Eye (tissue), 1 donor: Measurements from ENCODE around the gene TCTA.
A peak's percentile ranks its signal among the peaks of the same experiment; 100 is the strongest.

ENCODE experiments used
- DNase-seq: peaks from one replicate; pipeline ENCODE4 v3.0.0-alpha.2; 2015

The TCTA gene

GRCh38 chr3:49410846-49411534, 1.2 kb upstream of the TCTA start:
- DNase-seq: peak; percentile 64

- DNase-seq: no peak
Measured at GRCh38 chr3:49411535-49411967, 672 bp upstream of the TCTA start.

- no peak for DNase-seq
Measured at GRCh38 chr3:49412632-49413337, 562 bp downstream of the TCTA start.

- DNase-seq: no peak
Measured at GRCh38 chr3:49413338-49413734, 1.1 kb downstream of the TCTA start.

- DNase-seq: no peak
Measured at GRCh38 chr3:49414753-49415152, 2.5 kb downstream of the TCTA start.

GRCh38 chr3:49415931-49416601, 3.8 kb downstream of the TCTA start:
- no peak for DNase-seq

GRCh38 chr3:49416867-49417266, 4.6 kb downstream of the TCTA start:
- no peak for DNase-seq

GRCh38 chr3:49417516-49418120, 5.4 kb downstream of the TCTA start:
- no peak for DNase-seq

- DNase-seq: no peak
Measured at GRCh38 chr3:49421890-49422378, 9.7 kb downstream of the TCTA start.

- DNase-seq: peak; percentile 83
Measured at GRCh38 chr3:49422379-49423248, 10.4 kb downstream of the TCTA start, which contains the start of gene AMT. Gene AMT (minus strand): TSS chr3:49422473. CDS start chr3:49422450, 23 bp downstream.

GRCh38 chr3:49424816-49425215, 12.6 kb downstream of the TCTA start:
- no peak for DNase-seq

- DNase-seq: no peak
Measured at GRCh38 chr3:49427586-49427985, 15.4 kb downstream of the TCTA start.

GRCh38 chr3:49428752-49429080, 16.5 kb downstream of the TCTA start:
- no peak for DNase-seq

- DNase-seq: no peak
Measured at GRCh38 chr3:49434731-49435130, 22.5 kb downstream of the TCTA start.

- no peak for DNase-seq
Measured at GRCh38 chr3:49445391-49445790, 33.2 kb downstream of the TCTA start.

- no peak for DNase-seq
Measured at GRCh38 chr3:49453621-49454020, 41.4 kb downstream of the TCTA start.

GRCh38 chr3:49454458-49454857, 42.2 kb downstream of the TCTA start:
- DNase-seq: no peak

GRCh38 chr3:49454898-49455681, 42.9 kb downstream of the TCTA start:
- peak; percentile 43 for DNase-seq

GRCh38 chr3:49456466-49456865, 44.2 kb downstream of the TCTA start:
- no peak for DNase-seq

- DNase-seq: no peak
Measured at GRCh38 chr3:49460188-49460890, 48.1 kb downstream of the TCTA start.

- peak; percentile 5 for DNase-seq
Measured at GRCh38 chr3:49460956-49461355, 48.7 kb downstream of the TCTA start.
